BLaER1 treated with 17β-estradiol and CSF1 and Interleukin-3, amounts not matched to agents 10 nM and 100 nM (cell line): ENCODE measurements around the gene CISTR.

Experiments
- H3K27ac ChIP-seq, 11 experiments: shearing (Covaris generic); formaldehyde crosslinking; 2 replicates each; pipeline ENCODE4 v1.8.1; 2022
- H3K27me3 ChIP-seq, 11 experiments: shearing (Covaris generic); formaldehyde crosslinking; 2 replicates each; pipeline ENCODE4 v1.8.1; 2022
- H3K36me3 ChIP-seq, 11 experiments: shearing (Covaris generic); formaldehyde crosslinking; 2 replicates each; pipeline ENCODE4 v1.8.1; 2022
- H3K4me1 ChIP-seq, 10 experiments: shearing (Covaris generic); formaldehyde crosslinking; 2 replicates each; pipeline ENCODE4 v1.8.1; 2022
- H3K4me2 ChIP-seq, 11 experiments: shearing (Covaris generic); formaldehyde crosslinking; 2 replicates each; pipeline ENCODE4 v1.8.1; 2022
- H3K4me3 ChIP-seq, 10 experiments: shearing (Covaris generic); formaldehyde crosslinking; 2 replicates each; pipeline ENCODE4 v1.8.1; 2022
- H3K9ac ChIP-seq, 11 experiments: shearing (Covaris generic); formaldehyde crosslinking; 2 replicates each; pipeline ENCODE4 v1.8.1; 2022
- H3K9me3 ChIP-seq, 11 experiments: shearing (Covaris generic); formaldehyde crosslinking; replicated peaks in 1 of 11; 2 replicates each; pipeline ENCODE4 v1.8.1; 2022
- H4K20me1 ChIP-seq, 11 experiments: shearing (Covaris generic); formaldehyde crosslinking; 2 replicates each; pipeline ENCODE4 v1.8.1; 2022
- Cebpa-rat ChIP-seq, 11 experiments: shearing (Covaris generic); IDR thresholded peaks; 2 replicates each; pipeline ENCODE4 v1.8.1; 2022

The CISTR gene

GRCh38 chr12:53733807-53734200 lies 18.0 kb downstream of the CISTR start:
- no peak overlapping the region for H3K4me3 ChIP-seq
- no peak overlapping the region for H3K9ac ChIP-seq
- peaks cover 25 to 45% (median 34%) of the 10 kb centered on the region in 11 experiments for H3K27me3 ChIP-seq
- peaks cover 0 to 19% (median 0%) of the 10 kb centered on the region in 11 experiments; a peak in 5 of 22 replicates for H4K20me1 ChIP-seq
- H3K4me1 ChIP-seq: peaks cover 0 to 12% (median 7%) of the 10 kb centered on the region in 10 experiments; a peak in 10 of 20 replicates
- no peaks in the 10 kb centered on the region for H3K9me3 ChIP-seq
- H3K4me2 ChIP-seq: peak overlapping the region in 8 of 11 experiments; percentile 7 to 41 (median 27); a peak in 11 of 22 replicates
- no peak for TF ChIP-seq Cebpa-rat (IDR thresholded peaks at IDR 0.05)
- no peak overlapping the region for H3K27ac ChIP-seq
- no peaks in the 10 kb centered on the region for H3K36me3 ChIP-seq

GRCh38 chr12:53733051-53733806 lies 18.6 kb downstream of the CISTR start:
- Histone ChIP-seq H3K27ac (no peak overlapping the region), H3K27me3 (peaks cover 20 to 39% (median 29%) of the 10 kb centered on the region in 11 experiments), H3K9ac (no peak overlapping the region), H3K4me1 (peaks cover 0 to 12% (median 7%) of the 10 kb centered on the region in 10 experiments; a peak in 10 of 20 replicates), H4K20me1 (peaks cover 0 to 13% (median 0%) of the 10 kb centered on the region in 11 experiments; a peak in 4 of 22 replicates), H3K4me2 (peak overlapping the region in 8 of 11 experiments; percentile 7 to 41 (median 27); a peak in 9 of 22 replicates), H3K4me3 (no peak overlapping the region), H3K36me3 (no peaks in the 10 kb centered on the region), H3K9me3 (no peaks in the 10 kb centered on the region)
- TF ChIP-seq Cebpa-rat (IDR thresholded peaks at IDR 0.05): no peak

DNA sequence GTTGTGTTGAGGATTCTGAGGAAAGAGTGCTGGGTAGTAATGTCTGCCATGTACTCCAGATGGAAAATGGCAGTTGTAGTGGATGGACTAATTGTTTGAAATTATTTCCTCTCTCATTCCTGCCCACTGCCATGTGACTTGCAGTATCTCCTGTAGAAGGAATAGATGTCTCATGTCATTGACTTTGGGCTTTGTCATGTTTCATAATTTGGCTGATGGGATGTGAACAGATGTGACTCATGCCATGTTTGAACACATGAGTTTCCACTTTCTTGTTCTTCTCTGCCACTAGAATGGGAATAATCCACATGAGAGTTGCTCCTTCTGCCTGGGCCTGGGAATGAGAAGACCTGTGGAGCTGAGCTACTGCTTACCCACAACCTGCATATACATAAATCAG lies 22.1 kb downstream of the CISTR start:
- H3K9ac ChIP-seq: no peak overlapping the region

DNA sequence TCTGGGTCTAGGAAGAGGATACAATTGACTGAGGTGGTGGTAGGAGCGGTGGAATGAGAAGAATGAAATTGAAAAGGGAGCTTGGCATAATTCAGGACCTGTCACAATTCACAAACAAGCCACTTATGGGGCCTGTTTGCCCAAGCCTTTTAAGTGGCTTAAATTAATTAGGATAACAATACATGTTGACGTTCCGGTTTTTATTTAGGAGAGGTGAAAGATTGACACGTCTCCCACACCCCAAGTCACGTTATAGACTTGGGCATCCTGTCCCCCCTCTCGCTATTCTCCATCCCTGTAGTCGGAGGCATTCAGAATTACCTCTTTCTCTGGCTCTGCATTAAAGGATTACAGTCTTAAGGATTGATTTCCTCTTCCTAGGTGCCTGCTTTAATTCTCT lies 23.6 kb downstream of the CISTR start:
- no peaks in the 10 kb centered on the region for H3K9me3 ChIP-seq
- H4K20me1 ChIP-seq: peaks cover 0 to 19% (median 0%) of the 10 kb centered on the region in 11 experiments; a peak in 2 of 22 replicates
- H3K36me3 ChIP-seq: peaks cover 10 to 23% (median 19%) of the 10 kb centered on the region in 11 experiments; a peak in 18 of 22 replicates
- peak overlapping the region; percentile 73 to 97 (median 78) for H3K4me2 ChIP-seq
- TF ChIP-seq Cebpa-rat (IDR thresholded peaks at IDR 0.05): no peak
- peaks cover 14 to 24% (median 19%) of the 10 kb centered on the region in 10 experiments for H3K4me1 ChIP-seq
- H3K4me3 ChIP-seq: peak overlapping the region in 6 of 10 experiments; percentile 76 to 96 (median 80); a peak in 9 of 20 replicates
- peak overlapping the region in 1 of 11 experiments; percentile 50; a peak in 1 of 22 replicates for H3K9ac ChIP-seq
- H3K27me3 ChIP-seq: no peaks in the 10 kb centered on the region
- no peak overlapping the region; a peak in 1 of 22 replicates for H3K27ac ChIP-seq

More for the DNA sequence above, 22.1 kb downstream of the CISTR start:
- Histone ChIP-seq H3K4me3 (no peak overlapping the region), H3K9me3 (no peaks in the 10 kb centered on the region), H3K27me3 (peaks cover 0 to 4% (median 0%) of the 10 kb centered on the region in 11 experiments; a peak in 1 of 22 replicates), H3K4me2 (no peak overlapping the region), H3K36me3 (peaks cover 0 to 9% (median 5%) of the 10 kb centered on the region in 11 experiments; a peak in 12 of 22 replicates), H4K20me1 (peaks cover 0 to 13% (median 0%) of the 10 kb centered on the region in 11 experiments; a peak in 2 of 22 replicates), H3K4me1 (peaks cover 14 to 31% (median 27%) of the 10 kb centered on the region in 10 experiments), H3K27ac (no peak overlapping the region)
- TF ChIP-seq Cebpa-rat (IDR thresholded peaks at IDR 0.05): no peak

- Histone ChIP-seq H3K27ac (peak within 1 kb of the TSS in 9 of 11 experiments; percentile 52 to 81 (median 61); a peak in 17 of 22 replicates), H3K4me1 (peaks cover 14 to 24% (median 19%) of the 10 kb centered on the region in 10 experiments), H3K9me3 (no peaks in the 10 kb centered on the region)
Observed at GRCh38 chr12:53727310-53728041, 24.3 kb downstream of the CISTR start, which contains the start of gene CALCOCO1. Gene CALCOCO1, minus strand, starts transcription at chr12:53727452. Its CDS starts 2,210 bp downstream, at chr12:53725242.

DNA sequence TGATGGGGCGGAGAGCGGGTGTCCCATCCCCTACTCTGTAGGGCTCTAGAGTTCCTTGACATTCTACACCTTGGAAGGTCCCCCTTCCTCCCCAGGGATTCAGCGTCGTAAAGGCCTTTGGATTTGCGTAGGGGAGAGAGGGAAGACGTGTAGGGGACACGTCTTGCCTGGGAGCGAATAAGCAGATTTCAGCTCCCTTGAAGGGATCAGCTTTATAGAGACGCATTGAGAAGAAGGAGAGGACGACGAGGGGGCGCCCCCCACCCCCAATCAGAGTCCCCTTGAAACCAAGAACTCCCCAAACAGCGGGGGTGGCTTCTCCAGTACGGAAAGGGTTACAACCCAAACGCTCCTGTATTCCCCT lies 24.9 kb downstream of the CISTR start:
- H4K20me1 ChIP-seq: peaks cover 0 to 19% (median 0%) of the 10 kb centered on the region in 11 experiments; a peak in 3 of 22 replicates
- H3K27me3 ChIP-seq: no peaks in the 10 kb centered on the region
- TF ChIP-seq Cebpa-rat (IDR thresholded peaks at IDR 0.05): no peak
- H3K36me3 ChIP-seq: peaks cover 19 to 36% (median 29%) of the 10 kb centered on the region in 11 experiments; a peak in 19 of 22 replicates
- H3K9ac ChIP-seq: peak overlapping the region; percentile 67 to 88 (median 79)
- H3K27ac ChIP-seq: peak overlapping the region in 9 of 11 experiments; percentile 52 to 81 (median 61); a peak in 17 of 22 replicates
- no peaks in the 10 kb centered on the region for H3K9me3 ChIP-seq
- peak overlapping the region; percentile 83 to 99 (median 95) for H3K4me2 ChIP-seq
- peaks cover 14 to 24% (median 19%) of the 10 kb centered on the region in 10 experiments for H3K4me1 ChIP-seq
- H3K4me3 ChIP-seq: peak overlapping the region; percentile 76 to 96 (median 80)

More at GRCh38 chr12:53727310-53728041, 24.3 kb downstream of the CISTR start, which contains the start of gene CALCOCO1:
- Histone ChIP-seq H3K9ac (peak within 1 kb of the TSS; percentile 67 to 88 (median 79)), H3K4me2 (peak within 1 kb of the TSS; percentile 84 to 99 (median 95)), H3K4me3 (peak within 1 kb of the TSS; percentile 76 to 96 (median 80)), H3K27me3 (no peaks in the 10 kb centered on the region), H4K20me1 (peaks cover 0 to 19% (median 0%) of the 10 kb centered on the region in 11 experiments; a peak in 2 of 22 replicates), H3K36me3 (peaks cover 13 to 30% (median 24%) of the 10 kb centered on the region in 11 experiments; a peak in 18 of 22 replicates)
- TF ChIP-seq Cebpa-rat (IDR thresholded peaks at IDR 0.05): no peak

GRCh38 chr12:53726341-53726740 lies 25.4 kb downstream of the CISTR start:
- H3K4me3 ChIP-seq: peak overlapping the region; percentile 76 to 96 (median 80)
- H3K4me1 ChIP-seq: peaks cover 14 to 24% (median 19%) of the 10 kb centered on the region in 10 experiments
- no peak for TF ChIP-seq Cebpa-rat (IDR thresholded peaks at IDR 0.05)
- H3K9ac ChIP-seq: peak overlapping the region; percentile 67 to 88 (median 79); a peak in 21 of 22 replicates
- no peaks in the 10 kb centered on the region for H3K9me3 ChIP-seq
- H3K27ac ChIP-seq: peak overlapping the region in 2 of 11 experiments; percentile 80 to 81; a peak in 4 of 22 replicates
- H3K36me3 ChIP-seq: peaks cover 25 to 42% (median 35%) of the 10 kb centered on the region in 11 experiments; a peak in 19 of 22 replicates
- no peaks in the 10 kb centered on the region for H3K27me3 ChIP-seq
- H3K4me2 ChIP-seq: peak overlapping the region; percentile 83 to 99 (median 95)
- peaks cover 0 to 19% (median 0%) of the 10 kb centered on the region in 11 experiments; a peak in 3 of 22 replicates for H4K20me1 ChIP-seq

GRCh38 chr12:53725824-53726223 lies 26.0 kb downstream of the CISTR start:
- Histone ChIP-seq H3K27ac (0 out of 22 replicates have a peak overlapping the region, but pooled peaks of 1 of the 11 experiments have one; percentile 4), H3K4me2 (peak overlapping the region; percentile 83 to 99 (median 95)), H3K36me3 (peaks cover 29 to 47% (median 40%) of the 10 kb centered on the region in 11 experiments; a peak in 19 of 22 replicates), H3K9me3 (no peaks in the 10 kb centered on the region), H3K27me3 (no peaks in the 10 kb centered on the region), H3K4me1 (peaks cover 14 to 24% (median 19%) of the 10 kb centered on the region in 10 experiments), H3K9ac (peak overlapping the region in 5 of 11 experiments; percentile 74 to 88 (median 79); a peak in 4 of 22 replicates), H4K20me1 (peaks cover 0 to 19% (median 0%) of the 10 kb centered on the region in 11 experiments; a peak in 3 of 22 replicates), H3K4me3 (peak overlapping the region in 6 of 10 experiments; percentile 76 to 96 (median 83); a peak in 7 of 20 replicates)
- no peak for TF ChIP-seq Cebpa-rat (IDR thresholded peaks at IDR 0.05)
